ENCODE measurements around the gene LPXN.

Gene LPXN

DNA sequence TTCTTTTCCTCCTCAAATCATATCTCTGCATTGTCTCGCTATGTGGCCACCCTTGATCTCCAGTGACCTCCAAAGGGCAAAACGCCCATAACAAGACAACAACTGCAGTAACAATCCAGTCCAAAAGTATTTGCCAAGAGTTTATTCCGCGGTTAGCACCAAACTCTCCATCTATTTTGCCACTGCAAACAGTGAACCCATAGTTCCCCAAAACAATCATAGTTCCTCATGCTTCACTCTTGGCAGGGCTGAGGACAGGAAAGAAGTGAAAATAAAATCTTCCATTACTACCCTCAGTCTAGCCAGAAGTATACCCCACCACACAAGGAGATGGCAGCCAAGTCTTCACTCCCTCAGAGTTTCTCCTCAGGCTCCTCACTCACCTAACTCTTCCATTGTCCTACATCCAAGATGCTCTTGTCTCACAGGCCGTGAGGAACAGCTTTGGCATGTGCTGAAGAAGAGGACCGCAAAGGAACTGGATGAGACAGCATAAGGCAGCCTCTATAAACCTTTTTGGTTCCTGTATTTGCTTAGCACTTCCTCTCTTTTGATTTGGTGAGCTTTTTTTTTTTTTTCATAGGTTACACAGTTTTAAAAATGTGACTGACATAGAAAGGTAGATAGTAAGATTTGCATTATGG lies at the start of gene LPXN:
Gene LPXN (minus strand): TSS at position 480 of the 644 bp plus-strand sequence. CDS start 84 bp downstream, at position 396.
- peak; percentile 71 for DNase-seq (ENCODE audit: low read depth)

DNA sequence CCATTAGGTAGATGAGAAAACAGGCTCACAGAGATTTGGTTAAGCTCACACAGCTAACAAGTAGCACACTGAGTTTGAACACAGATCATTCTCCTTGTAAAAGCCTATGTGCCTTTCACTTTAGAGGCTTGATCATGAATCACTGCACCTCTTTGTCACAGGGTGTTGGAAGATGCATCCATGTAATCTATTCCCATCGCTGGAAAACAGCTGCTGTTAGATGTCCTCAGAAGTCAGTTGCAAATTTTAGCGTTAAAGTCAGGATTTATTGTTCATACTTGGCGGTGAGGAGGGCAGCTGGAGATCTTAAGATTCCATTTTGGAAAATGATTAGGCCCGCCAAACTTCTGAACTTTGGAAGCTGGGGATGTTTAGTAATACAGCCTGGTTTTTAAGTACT lies 49.4 kb upstream of the LPXN start:
- DNase-seq (ENCODE audit: low read depth) = no peak

DNA sequence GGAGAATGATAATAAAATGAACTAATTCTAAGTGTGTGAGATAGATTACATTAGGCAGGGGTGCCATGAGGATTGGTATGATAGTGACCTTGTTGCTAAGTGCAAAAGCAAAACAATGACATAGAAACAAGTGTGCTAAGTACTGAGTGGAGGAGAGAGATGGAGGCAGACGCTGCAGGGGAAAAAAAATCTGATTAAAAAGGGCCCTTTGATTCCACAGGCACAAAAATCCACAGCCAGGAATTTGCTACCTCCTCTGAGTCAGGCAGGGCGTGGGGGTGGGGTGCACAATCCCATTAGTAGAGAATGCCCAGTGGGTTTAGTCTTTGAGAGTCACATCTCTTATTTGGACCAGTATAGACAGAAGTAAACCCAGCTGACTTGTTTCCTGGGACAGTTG lies 46.7 kb upstream of the LPXN start, which contains the start of gene CNTF:
Gene CNTF (plus strand): TSS at position 322 of the 400 bp plus-strand sequence. CDS start 88 bp downstream, outside the sequence.
- DNase-seq (ENCODE audit: low read depth) = no peak

DNA sequence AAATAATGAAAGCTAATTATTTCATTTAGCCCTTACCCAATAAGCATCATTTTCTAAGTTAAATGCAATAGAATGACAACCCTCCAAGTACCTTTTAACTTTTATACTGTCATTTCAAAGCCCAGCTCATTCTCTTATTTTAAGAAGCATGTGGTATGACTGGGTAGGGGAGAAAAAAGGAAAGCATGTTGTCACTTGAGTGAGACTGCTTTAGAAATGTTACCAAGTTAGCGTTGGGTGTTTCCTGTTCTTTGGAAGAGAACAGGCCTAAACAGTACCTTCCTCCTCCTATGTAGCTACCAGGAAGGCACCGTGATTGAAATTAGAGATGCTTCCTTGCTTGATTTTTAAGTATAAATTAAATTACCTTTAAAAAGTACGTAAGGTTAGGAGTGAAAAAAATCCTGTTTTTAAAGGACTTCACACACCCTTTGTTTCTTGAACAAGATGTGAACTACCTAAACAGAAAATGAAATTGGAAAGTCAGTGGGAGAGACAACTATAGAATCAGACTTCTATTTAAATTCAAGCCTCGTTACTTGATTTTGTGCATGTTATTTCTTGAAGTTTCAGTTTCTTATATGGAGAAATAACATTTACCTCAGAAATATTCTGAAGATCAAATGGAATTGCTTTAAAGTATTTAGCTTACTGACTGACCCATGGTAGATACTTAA lies 46.1 kb upstream of the LPXN start:
- no peak for DNase-seq (ENCODE audit: low read depth)

DNA sequence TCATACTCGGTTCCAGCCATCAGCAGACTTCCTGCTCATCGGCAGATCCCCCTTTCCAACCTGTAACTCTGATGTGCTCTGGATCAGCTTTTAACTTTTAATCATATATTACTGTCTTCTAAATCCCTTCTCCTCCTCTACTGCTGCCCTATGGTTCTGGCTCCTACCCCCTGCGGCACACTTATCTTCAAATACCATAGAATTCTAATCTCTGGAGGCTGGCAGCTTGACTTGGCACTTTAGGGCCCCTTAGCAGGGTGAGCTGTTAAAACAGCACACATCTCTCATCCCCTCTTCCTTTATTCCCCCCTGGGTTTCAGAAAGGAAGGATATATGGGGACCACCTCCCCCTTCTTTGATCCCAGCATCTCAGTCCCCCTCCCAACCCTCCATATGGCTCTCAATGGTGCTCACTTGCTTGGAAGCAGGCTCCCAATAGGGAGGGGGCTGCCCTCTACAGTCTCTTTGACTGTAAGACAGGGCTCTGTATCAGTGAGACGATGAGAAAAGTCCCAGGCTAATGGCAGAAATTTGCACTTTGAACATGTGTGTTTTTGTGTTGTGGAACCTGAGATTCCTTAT lies 42.4 kb upstream of the LPXN start:
- DNase-seq (ENCODE audit: low read depth) = no peak

DNA sequence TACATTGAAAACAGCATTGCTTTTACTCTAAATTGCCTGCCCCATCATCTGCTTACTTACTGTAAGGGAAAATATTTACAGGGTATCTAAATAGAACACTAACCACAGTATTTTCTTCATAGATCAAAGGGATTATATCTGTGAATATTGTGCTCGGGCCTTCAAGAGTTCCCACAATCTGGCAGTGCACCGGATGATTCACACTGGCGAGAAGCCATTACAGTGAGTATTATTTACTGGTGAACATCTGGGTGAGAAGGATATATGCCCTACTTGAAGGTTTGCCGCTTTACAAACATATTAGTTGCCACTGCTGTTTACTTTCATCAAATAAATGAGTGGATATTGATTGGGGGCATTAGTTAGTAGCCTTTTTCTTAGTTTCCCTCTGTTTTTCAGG lies 40.9 kb upstream of the LPXN start:
- DNase-seq (ENCODE audit: low read depth) = peak; percentile 89

DNA sequence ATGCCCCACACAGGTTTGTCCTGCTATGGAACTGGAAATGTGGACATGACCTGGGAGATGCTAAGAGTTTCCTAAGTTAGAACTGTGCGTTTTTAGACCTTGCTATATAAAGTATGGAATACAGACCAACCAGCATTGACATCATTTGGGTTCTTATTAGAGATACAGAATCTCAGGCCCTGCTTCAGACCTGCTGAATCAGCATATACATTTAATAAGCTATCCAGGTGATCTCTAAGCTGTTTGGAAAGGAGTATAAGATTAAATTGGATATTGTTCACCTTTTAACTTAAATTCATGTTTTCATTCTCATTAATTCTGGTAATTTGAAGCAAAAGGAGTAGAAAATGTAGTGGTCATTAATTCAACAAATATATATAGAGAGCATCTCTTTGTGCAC lies 39.9 kb upstream of the LPXN start:
- DNase-seq (ENCODE audit: low read depth) = no peak

DNA sequence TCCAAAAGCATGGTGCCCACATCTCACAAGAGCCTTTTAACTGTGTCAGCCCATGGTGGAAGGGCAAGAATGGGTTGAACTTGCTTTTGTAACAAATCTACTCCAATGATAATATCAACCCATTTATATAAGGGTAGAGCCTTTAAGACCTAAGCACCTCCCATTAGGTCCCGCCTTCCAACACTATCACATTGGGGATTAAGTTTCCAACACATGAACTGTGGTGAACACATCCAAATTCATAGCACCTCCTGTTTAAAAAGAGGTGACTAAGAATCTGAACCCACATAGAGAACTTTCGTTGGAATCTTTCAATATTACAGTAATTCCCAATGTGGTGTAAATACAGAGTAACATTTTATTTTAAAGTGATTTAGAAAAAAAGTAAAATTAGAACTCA lies 37.6 kb upstream of the LPXN start:
- DNase-seq (ENCODE audit: low read depth) = no peak

DNA sequence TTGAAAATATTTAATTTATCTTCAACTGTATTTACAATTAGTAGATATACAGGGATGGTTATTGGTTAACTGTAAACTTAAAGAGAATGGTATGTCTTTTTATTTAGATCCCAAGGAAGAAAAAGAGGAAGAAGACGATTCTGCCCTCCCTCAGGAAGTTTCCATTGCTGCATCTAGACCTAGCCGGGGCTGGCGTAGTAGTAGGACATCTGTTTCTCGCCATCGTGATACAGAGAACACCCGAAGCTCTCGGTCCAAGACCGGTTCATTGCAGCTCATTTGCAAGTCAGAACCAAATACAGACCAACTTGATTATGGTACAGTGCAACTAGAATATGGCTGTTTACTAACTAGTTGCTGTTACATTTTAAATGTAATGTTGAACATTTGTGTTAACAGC lies 34.1 kb upstream of the LPXN start:
- DNase-seq (ENCODE audit: low read depth) = no peak

DNA sequence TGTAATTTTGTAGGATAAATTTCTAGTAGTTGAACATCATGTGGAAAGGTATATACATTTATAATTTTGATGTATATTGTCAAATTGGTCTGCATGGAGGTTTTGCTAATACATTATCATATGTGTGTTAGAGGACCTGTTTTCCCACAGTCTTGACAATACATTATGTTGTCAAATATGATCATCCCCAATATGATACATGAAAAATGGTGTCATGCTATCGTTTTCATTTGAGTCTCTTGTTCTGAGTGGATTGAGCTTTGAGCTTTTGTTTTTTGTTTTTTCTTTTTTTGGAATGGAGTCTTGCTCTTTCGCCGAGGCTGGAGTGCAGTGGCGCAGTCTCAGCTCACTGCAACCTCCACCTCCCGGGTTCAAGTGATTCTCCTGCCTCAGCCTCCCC lies 32.7 kb upstream of the LPXN start:
- DNase-seq (ENCODE audit: low read depth) = no peak

DNA sequence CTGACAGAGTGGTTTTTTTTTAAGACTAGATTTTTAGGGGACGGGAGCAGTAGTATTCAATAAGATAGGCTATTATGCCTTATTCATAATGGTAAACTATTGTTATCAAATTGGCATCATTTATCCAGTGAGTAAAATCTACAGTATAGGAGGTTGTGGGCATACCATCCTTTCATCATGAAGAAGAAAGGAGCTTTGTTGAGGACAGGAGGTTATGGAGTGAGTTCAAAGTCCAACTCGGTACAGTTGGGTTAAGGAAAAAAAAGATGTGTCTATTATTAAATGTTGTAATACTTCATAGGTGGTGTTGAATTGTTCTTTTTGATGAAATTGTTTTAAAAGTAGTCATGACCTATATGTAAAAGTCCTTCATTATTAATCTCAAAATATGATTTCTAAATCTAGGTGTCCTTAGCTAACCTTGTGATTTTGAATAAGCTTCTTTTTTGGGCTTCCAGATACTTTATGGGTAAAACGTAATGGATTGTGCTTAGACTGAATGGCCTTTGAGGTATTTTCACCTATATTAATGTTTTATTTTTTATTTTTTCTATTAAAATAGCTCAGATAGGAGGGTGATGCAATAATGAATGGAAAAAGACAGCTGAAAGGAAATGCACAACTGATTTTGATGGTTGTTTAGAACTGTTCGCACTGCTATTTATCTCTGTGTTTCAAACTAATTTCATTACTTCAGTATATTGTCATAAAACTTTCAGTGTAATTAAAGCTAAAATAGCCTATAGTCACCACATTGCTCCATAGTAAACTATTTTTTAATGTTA lies 31.5 kb upstream of the LPXN start:
- no peak for DNase-seq (ENCODE audit: low read depth)

DNA sequence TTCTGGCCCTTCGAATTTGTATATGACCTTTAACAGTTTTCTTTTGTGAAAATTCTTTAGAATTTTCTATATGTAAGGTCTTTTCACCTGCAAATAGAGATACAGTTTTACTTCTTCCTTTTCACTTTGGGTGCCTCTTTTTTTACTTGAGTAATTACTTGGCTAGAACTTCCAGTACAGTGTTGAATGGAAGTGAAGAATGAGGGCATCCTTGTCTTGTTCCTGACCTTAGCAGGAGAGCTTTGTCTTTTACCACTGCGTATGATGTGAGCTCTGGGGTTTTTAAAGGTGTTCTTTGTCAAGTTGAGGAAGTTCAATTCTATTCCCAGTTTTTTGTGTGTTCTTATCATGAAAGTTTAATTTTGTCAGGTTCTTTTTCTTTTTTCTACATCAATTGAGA lies 24.9 kb upstream of the LPXN start:
- DNase-seq (ENCODE audit: low read depth) = no peak

DNA sequence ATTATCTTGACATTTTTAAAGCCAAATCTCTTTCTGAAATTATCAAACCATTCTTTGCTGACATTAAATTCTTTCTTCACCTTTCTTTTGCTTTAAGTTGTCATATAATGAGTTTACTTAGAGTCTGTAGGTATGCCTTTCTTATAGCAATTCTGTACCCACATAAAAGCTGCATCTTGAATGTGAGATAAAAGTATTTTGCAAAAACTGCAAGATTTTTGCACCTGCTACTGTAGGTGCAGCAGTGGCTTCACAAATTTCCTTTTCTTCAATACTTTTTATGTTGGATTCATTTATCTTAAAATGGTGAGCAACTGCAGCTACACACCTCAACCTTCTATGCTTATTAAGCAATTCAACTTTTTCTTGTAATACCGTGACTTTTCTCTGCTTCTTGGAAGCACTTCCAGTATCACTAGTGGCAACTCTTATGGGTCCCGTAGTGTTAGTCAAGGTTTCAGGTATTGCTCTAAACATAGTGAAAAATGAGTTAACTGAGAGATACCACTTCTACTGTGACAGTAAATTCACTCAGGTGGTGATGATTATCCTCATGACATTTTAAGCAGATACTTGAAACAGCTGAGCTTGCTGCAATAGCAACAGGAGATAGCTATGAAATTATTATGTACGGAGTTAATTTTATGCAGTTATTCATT lies 22.0 kb upstream of the LPXN start:
- no peak for DNase-seq (ENCODE audit: low read depth)

DNA sequence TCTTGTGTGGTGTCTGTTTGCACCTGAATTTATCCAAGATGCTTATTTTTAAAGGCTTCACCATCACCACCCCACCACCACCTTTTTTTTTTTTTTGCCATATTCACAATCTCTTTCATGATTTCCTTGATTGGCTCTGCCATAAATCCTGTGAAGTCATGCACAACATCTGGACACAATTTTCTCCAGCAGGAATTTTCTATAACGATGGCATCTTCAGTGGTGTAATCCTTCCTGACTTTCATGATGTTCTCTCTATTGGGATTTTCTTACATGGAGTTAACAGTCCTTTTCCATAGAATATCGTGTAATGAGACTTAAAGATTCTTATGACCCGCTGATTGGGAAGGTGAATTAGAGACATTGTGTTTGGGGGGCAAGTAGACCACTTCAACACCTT lies 21.0 kb upstream of the LPXN start:
- DNase-seq (ENCODE audit: low read depth) = no peak

DNA sequence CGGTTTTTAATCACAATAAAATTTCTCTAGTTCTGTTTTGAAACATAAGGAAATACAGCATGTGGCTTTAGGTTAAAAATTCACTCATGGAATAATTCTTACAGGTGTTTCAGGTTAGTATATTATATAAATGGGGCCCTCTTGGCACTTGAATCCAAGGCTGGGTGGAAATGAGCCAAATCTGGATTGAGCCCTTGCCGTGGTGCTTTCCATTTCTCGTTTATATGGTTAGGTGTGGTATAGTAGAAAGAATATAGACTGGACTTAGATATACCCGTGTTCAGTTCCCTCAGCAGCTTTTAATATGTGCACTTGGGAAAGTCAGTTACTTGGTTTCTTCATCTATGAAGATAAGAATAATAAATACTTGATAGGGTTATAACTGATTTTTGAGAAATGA lies 19.2 kb upstream of the LPXN start:
- DNase-seq (ENCODE audit: low read depth) = no peak

DNA sequence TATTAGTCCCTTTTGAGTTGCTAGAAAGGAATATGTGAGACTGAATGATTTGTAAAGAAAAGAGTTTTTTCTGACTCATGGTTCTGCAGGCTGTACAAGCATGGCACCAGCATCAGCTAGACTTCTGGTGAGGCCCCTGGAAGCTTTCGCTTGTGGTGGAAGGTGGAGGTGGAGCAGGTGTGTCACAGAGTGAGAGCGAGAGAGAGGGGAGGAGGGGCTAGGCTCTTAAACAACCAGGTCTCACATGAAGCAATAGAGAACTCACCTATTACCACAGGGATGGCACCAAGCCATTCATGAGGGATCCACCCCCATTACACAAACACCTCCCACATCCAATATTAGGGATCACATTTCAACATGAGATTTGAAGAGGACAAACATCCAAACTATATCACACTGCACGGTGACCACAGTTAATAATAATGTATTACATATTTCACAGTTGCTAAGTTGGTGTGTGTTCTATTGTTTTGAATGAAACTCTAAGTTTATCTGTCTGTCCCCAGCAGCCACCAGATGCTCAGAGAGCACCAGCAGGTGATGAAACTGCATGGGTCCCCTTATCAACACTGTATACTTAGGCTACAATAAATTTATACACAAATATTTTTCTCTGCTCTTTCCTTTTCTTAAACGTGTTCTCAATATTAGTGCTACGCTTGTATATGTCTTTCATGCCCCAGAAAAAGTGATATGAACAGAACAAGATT lies 17.3 kb upstream of the LPXN start:
- no peak for DNase-seq (ENCODE audit: low read depth)

DNA sequence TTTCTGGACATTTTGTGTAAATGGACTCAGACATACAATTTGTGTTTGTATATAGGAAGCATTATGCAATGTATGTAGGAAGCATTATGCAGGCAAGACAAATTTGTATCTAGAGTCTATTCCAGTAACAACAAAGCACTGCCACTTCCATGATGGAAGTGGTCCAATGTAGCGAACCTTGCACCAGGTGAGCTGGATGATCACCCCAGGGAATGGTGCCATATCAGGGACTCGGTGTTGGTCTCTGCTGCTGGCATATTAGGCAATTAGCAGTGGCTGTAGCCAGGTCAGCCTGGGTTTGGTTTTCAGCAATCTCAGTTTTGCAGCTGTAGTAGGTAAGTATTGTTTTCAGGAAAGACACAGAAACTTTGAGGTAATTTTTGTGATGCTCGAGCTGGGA lies 16.0 kb upstream of the LPXN start:
- DNase-seq (ENCODE audit: low read depth) = no peak

DNA sequence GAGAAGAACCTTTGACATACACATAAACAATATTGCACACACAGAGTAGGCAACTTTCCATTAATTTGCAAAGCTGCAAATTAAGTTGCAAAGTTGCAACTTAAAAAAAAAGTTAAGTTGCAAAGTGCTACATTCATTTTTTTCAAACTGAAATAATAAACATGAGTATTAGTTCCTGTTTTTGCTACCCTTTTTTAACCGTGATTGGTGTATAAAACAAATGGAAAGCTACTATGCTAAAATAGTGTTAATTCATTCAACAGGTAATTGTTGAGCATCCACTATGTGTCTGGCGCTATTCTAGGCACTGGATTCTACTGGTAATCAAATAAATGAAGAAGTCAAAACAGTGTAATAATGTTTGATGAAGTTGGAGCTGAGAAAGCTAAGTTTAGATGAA lies 11.3 kb upstream of the LPXN start:
- DNase-seq (ENCODE audit: low read depth) = no peak

DNA sequence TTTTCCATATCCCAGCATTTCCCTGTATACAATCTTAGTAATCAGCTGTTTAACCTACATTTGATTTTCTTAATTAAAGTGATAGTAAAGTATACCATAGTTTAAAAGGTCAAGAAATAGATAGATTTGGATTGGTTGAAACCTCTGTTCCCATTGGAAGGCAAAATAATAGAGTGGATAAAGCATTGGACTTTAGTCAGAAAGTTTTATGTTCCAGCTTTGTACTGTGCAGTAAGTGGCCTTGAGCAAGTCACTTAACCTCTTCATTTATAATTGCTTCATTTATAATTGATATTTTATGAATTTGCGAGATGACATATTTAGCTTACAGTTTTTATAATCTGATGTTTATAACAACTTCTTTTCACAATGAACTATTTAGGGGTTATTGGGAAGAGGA lies 6.8 kb upstream of the LPXN start:
- DNase-seq (ENCODE audit: low read depth) = no peak

DNA sequence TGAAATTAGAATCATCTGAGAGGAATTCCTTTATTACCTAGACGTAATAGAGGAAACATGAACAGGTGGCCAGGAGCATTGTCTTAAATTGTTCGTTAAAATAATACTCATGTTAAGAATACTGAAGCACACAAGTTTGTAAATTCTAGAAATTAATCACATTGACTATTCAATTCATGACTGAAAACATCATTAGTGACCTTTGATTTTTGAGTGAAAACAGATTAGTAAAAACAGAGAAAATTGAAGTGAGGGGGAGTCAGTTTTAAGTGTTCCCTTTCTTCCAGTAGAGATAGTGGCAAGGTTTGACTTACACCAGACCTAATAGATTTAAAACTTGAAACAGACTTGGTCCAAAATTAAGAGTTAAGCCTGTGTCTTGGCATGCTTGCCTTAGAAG lies 4.7 kb upstream of the LPXN start:
- DNase-seq (ENCODE audit: low read depth) = no peak

Measured in HS-5 (cell line).